SK-N-SH (cell line): ENCODE data around the gene POM121L2. TPM values are rescaled to one million over a fixed set of nuclear protein-coding genes. Genes with fewer than 3 reads are reported as not detected.

Experiments used
- CTCF ChIA-PET: fragments of 300-600, 350-600 bp; formaldehyde crosslinking; extraction: SDS; loops from one replicate; lab custom pipeline; 2021; lab: Yijun Ruan, JAX
- POLR2A ChIA-PET: fragments of 350-600 bp; sonication (Branson Sonifier 250); formaldehyde crosslinking; extraction: SDS; loops from one replicate; lab custom pipeline; 2020; ENCODE audit warnings: antibody characterized with exemption, inconsistent platforms; lab: Yijun Ruan, JAX
- DNase-seq: peaks from one replicate; pipeline ENCODE4 v3.0.0; 2012
- H2AFZ ChIP-seq: fragments of 200-600 bp; sonication (generic); 2 replicates; pipeline ENCODE4 v1.8.1; 2016; ENCODE audit warnings: antibody characterized with exemption, mild to moderate bottlenecking, low read depth
- H3F3A ChIP-seq: fragments of 200-600 bp; sonication (generic); replicated peaks from 2 replicates; pipeline ENCODE3; 2016; ENCODE audit warnings: antibody characterized with exemption, mild to moderate bottlenecking; ENCODE audit not compliant: insufficient read depth
- H3K27ac ChIP-seq, 2 experiments: fragments of 200-500 bp in 1 of 2; fragments of 200-600 bp in 1 of 2; sonication (Bioruptor generic) in 1 of 2; sonication (generic), shearing (Covaris generic) in 1 of 2; 2 replicates each; pipeline versions ENCODE4 v1.5.1 to v1.6.1; 2014 to 2016; ENCODE audit warnings: low read depth in 2 of 2, inconsistent platforms in 1 of 2, low read length in 1 of 2, mild to moderate bottlenecking in 1 of 2, mixed read lengths in 1 of 2
- H3K27me3 ChIP-seq: fragments of 200-600 bp; sonication (generic), shearing (Covaris generic); 2 replicates; pipeline ENCODE4 v1.6.1; 2016; ENCODE audit warnings: mixed run types; ENCODE audit not compliant: insufficient read depth
- H3K36me3 ChIP-seq, 2 experiments: fragments of 200-500 bp in 1 of 2; fragments of 200-600 bp in 1 of 2; sonication (Bioruptor generic) in 1 of 2; sonication (generic) in 1 of 2; replicated peaks in 1 of 2; 2 replicates each; pipeline versions ENCODE3 to v1.5.1; 2014 to 2016; ENCODE audit warnings: low read length in 1 of 2, mild to moderate bottlenecking in 1 of 2; ENCODE audit not compliant: insufficient read depth in 2 of 2, control insufficient read depth in 1 of 2
- H3K4me1 ChIP-seq, 2 experiments: fragments of 200-500 bp in 1 of 2; fragments of 200-600 bp in 1 of 2; sonication (Bioruptor generic) in 1 of 2; sonication (generic), shearing (Covaris generic) in 1 of 2; 2 replicates each; pipeline versions ENCODE4 v1.5.1 to v1.6.1; 2014 to 2016; ENCODE audit warnings: low read depth in 1 of 2, low read length in 1 of 2, mixed run types in 1 of 2; ENCODE audit not compliant: insufficient read depth in 2 of 2, control insufficient read depth in 1 of 2
- H3K4me2 ChIP-seq: fragments of 200-600 bp; sonication (generic), shearing (Covaris generic); 2 replicates; pipeline ENCODE4 v1.6.1; 2017; ENCODE audit warnings: mixed run types
- H3K4me3 ChIP-seq, 2 experiments: fragments of 200-500 bp in 1 of 2; fragments of 200-600 bp in 1 of 2; sonication (Bioruptor generic) in 1 of 2; sonication (generic), shearing (Covaris generic) in 1 of 2; 2 replicates each; pipeline versions ENCODE4 v1.5.1 to v1.8.1; 2014 to 2016; ENCODE audit warnings: low read depth in 2 of 2, inconsistent platforms in 1 of 2, low read length in 1 of 2, mild to moderate bottlenecking in 1 of 2, mixed read lengths in 1 of 2, moderate library complexity in 1 of 2
- H3K79me2 ChIP-seq: fragments of 200-600 bp; sonication (generic); 2 replicates; pipeline ENCODE4 v1.8.1; 2017; ENCODE audit warnings: mild to moderate bottlenecking; ENCODE audit not compliant: insufficient read depth
- H3K9ac ChIP-seq: fragments of 200-600 bp; sonication (generic); 2 replicates; pipeline ENCODE4 v1.6.1; 2017; ENCODE audit warnings: mixed run types
- H3K9me2 ChIP-seq: fragments of 200-600 bp; sonication (generic); 2 replicates; pipeline ENCODE4 v1.6.1; 2017; ENCODE audit warnings: mixed run types
- H3K9me3 ChIP-seq: fragments of 200-600 bp; sonication (generic); 2 replicates; pipeline ENCODE4 v1.6.1; 2017; ENCODE audit warnings: mixed run types, mild to moderate bottlenecking, moderate library complexity
- H4K20me1 ChIP-seq: fragments of 200-600 bp; sonication (generic); 2 replicates; pipeline ENCODE4 v1.6.1; 2017; ENCODE audit warnings: mild to moderate bottlenecking, mixed run types; ENCODE audit not compliant: insufficient read depth
- CHD2 ChIP-seq: fragments of 150-350 bp; IDR thresholded peaks from 2 replicates; pipeline ENCODE4 v1.6.1; 2018; ENCODE audit warnings: low read length; ENCODE audit not compliant: partially characterized antibody
- CTCF ChIP-seq: fragments of 200-600 bp; sonication (generic); IDR thresholded peaks from 2 replicates; pipeline ENCODE4 v1.6.1; 2017; ENCODE audit warnings: antibody characterized with exemption, mild to moderate bottlenecking, moderate library complexity
- ELF1 ChIP-seq: IDR thresholded peaks from 2 replicates; pipeline ENCODE4 v1.4.0; 2012
- EP300 ChIP-seq, 2 experiments: IDR thresholded peaks; 2 replicates each; pipeline versions ENCODE4 v1.4.0 to v1.6.1; 2012; ENCODE audit warnings: borderline replicate concordance in 1 of 2, low read depth in 1 of 2, low read length in 1 of 2
- EZH2phosphoT487 ChIP-seq: fragments of 200-600 bp; sonication (generic); IDR thresholded peaks from 2 replicates; pipeline ENCODE4 v1.6.1; 2017; ENCODE audit warnings: low read depth, mixed run types, mild to moderate bottlenecking, antibody characterized with exemption, moderate library complexity, borderline replicate concordance
- PBX3 ChIP-seq: IDR thresholded peaks from 2 replicates; pipeline ENCODE4; 2012
- REST ChIP-seq: IDR thresholded peaks from 2 replicates; pipeline ENCODE4 v1.6.1; 2012; ENCODE audit warnings: mild to moderate bottlenecking, low read depth, low read length, moderate library complexity
- RFX5 ChIP-seq: IDR thresholded peaks from 2 replicates; pipeline ENCODE4 v1.6.1; 2012; ENCODE audit warnings: mild to moderate bottlenecking, improper control_type of control experiment, low read length
- RXRA ChIP-seq: IDR thresholded peaks from 2 replicates; pipeline ENCODE4 v1.4.0; 2012; ENCODE audit warnings: low read depth, mild to moderate bottlenecking, borderline replicate concordance
- SMC3 ChIP-seq: IDR thresholded peaks from 2 replicates; pipeline ENCODE4 v1.6.1; 2012; ENCODE audit warnings: low read depth, low read length, improper control_type of control experiment
- TAF1 ChIP-seq: IDR thresholded peaks from 2 replicates; pipeline ENCODE4 v1.6.1; 2012; ENCODE audit warnings: low read depth, mild to moderate bottlenecking, low read length, moderate library complexity, borderline replicate concordance
- TEAD4 ChIP-seq: IDR thresholded peaks from 2 replicates; pipeline ENCODE4 v1.4.0; 2012; ENCODE audit warnings: mild to moderate bottlenecking, borderline replicate concordance; ENCODE audit not compliant: insufficient read depth
- YY1 ChIP-seq: IDR thresholded peaks from 2 replicates; pipeline ENCODE4 v1.4.0; 2012; ENCODE audit warnings: low read depth, mild to moderate bottlenecking
- ZBTB33 ChIP-seq: IDR thresholded peaks from 2 replicates; pipeline ENCODE4 v1.4.0; 2012; ENCODE audit warnings: low read depth, borderline replicate concordance
- WGBS: methylation state at CpG from one replicate; pipeline ENCODE4 v1.1.6; 2017; ENCODE audit warnings: low lambda C conversion rate; 5-methylcytosine and 5-hydroxymethylcytosine counted together
- polyA plus RNA-seq, 3 experiments: library from polyadenylated mRNA; depleted of rRNA; stranded (reverse); fragments of >200 nt; gene quantifications; 2 replicates each; pipeline ENCODE4 v1.2.3, GENCODE V29; 2012

Gene POM121L2
- polyA plus RNA-seq, 1 of the 3 experiments (the other 2 are of a cell fraction), result not detected

- Histone ChIP-seq H3K9me2 (no peaks in the 10 kb centered on the region), H3K27me3 (peaks cover 68% of the 10 kb centered on the region), H3K36me3 (no peaks in the 10 kb centered on the region), H4K20me1 (no peaks in the 10 kb centered on the region), H3K9me3 (no peaks in the 10 kb centered on the region), H3K4me1 (no peaks in the 10 kb centered on the region; a peak in 1 of 4 replicates), H2AFZ (no peak overlapping the region), H3K4me3 (peak overlapping the region; percentile 40 to 45; a peak in 2 of 4 replicates), H3F3A (peaks cover 7% of the 10 kb centered on the region), H3K4me2 (peak overlapping the region; percentile 69), H3K9ac (no peak overlapping the region), H3K79me2 (no peaks in the 10 kb centered on the region), H3K27ac (no peak overlapping the region)
- ChIA-PET POLR2A (no interaction called here), CTCF (interaction anchor here (0.8 to 2.2 kb wide), 5 partner anchors 9 to 118 kb away, joined by 3 to 7 read pairs (median 3); no protein-coding TSS in a partner anchor)
- no peak for TF ChIP-seq SMC3
- TF ChIP-seq CTCF, result no peak
- TF ChIP-seq CHD2, result no peak
- no peak for TF ChIP-seq EP300 (IDR thresholded peaks at IDR 0.05; ENCODE audit: borderline replicate concordance in 1 of 2, low read depth in 1 of 2, low read length in 1 of 2)
- TF ChIP-seq TEAD4, result no peak
- no peak for TF ChIP-seq RXRA
- no peak for TF ChIP-seq YY1
- no peak for TF ChIP-seq EZH2phosphoT487
- TF ChIP-seq REST, result no peak
- no peak for TF ChIP-seq TAF1
- TF ChIP-seq PBX3, result no peak
- TF ChIP-seq RFX5, result no peak
- no peak for TF ChIP-seq ZBTB33
- TF ChIP-seq ELF1, result no peak
- DNase-seq, result no peak
- WGBS, result 5% methylated on average over 20 of the region's 20 CpGs
These were observed 16.6 kb downstream of the POM121L2 start for GRCh38 chr6:27295301-27296079.
